Measurements from ENCODE around the gene SEMA7A. TPM values are rescaled to one million over a fixed set of nuclear protein-coding genes. Genes with fewer than 3 reads are reported as not detected.

SEMA7A gene
- total and polyA plus RNA-seq, 2 experiments from 2014 or later = 2.4 to 9.5 TPM

GRCh38 chr15:74389241-74390048 lies 44.3 kb downstream of the SEMA7A start:
- no peak overlapping the region for H2AFZ ChIP-seq
- H3K4me3 ChIP-seq = no peak overlapping the region
- no peak for TF ChIP-seq CTCF (IDR thresholded peaks at IDR 0.05; ENCODE audit: poor library complexity)
- TF ChIP-seq EZH2phosphoT487 (IDR thresholded peaks at IDR 0.05; ENCODE audit: low read depth, severe bottlenecking, unreplicated experiment) = no peak
- no peak for TF ChIP-seq EZH2 (IDR thresholded peaks at IDR 0.05; ENCODE audit: borderline replicate concordance)
- no peaks in the 10 kb centered on the region for H3K79me2 ChIP-seq
- peak; percentile 67 for DNase-seq (ENCODE audit: low spot score)
- no peaks in the 10 kb centered on the region for H3K9me2 ChIP-seq (replicated peaks; ENCODE audit: insufficient read depth)
- H3K27me3 ChIP-seq = no peaks in the 10 kb centered on the region
- no peaks in the 10 kb centered on the region for H3K36me3 ChIP-seq (replicated peaks; ENCODE audit: insufficient read depth, low read depth)
- H3K4me1 ChIP-seq (ENCODE audit: insufficient read depth) = peaks cover 29% of the 10 kb centered on the region
- H3K4me2 ChIP-seq = peak overlapping the region; percentile 41
- 50% methylated on average over 19 of the region's 20 CpGs for WGBS (ENCODE audit: low lambda C conversion rate, missing lambda C conversion rate)
- no peaks in the 10 kb centered on the region for H3K9me3 ChIP-seq (ENCODE audit: low read depth)
- no peaks in the 10 kb centered on the region for H4K20me1 ChIP-seq (ENCODE audit: insufficient read depth, poor library complexity, severe bottlenecking)
- H3K27ac ChIP-seq = peak overlapping the region; percentile 89

- Histone ChIP-seq H2AFZ (no peak overlapping the region), H3K4me3 (no peak overlapping the region), H3K4me1 (ENCODE audit: insufficient read depth) (peaks cover 29% of the 10 kb centered on the region), H3K9me3 (ENCODE audit: low read depth) (no peaks in the 10 kb centered on the region), H3K79me2 (no peaks in the 10 kb centered on the region), H3K27me3 (no peaks in the 10 kb centered on the region), H4K20me1 (ENCODE audit: insufficient read depth, poor library complexity, severe bottlenecking) (no peaks in the 10 kb centered on the region), H3K4me2 (no peak overlapping the region), H3K9me2 (replicated peaks; ENCODE audit: insufficient read depth) (no peaks in the 10 kb centered on the region), H3K36me3 (replicated peaks; ENCODE audit: insufficient read depth, low read depth) (no peaks in the 10 kb centered on the region), H3K27ac (peak overlapping the region; percentile 89)
- WGBS (ENCODE audit: low lambda C conversion rate, missing lambda C conversion rate) = 89% methylated on average over 10 of the region's 10 CpGs
- TF ChIP-seq EZH2phosphoT487 (IDR thresholded peaks at IDR 0.05; ENCODE audit: low read depth, severe bottlenecking, unreplicated experiment) (no peak), EZH2 (IDR thresholded peaks at IDR 0.05; ENCODE audit: borderline replicate concordance) (no peak), CTCF (IDR thresholded peaks at IDR 0.05; ENCODE audit: poor library complexity) (no peak)
- DNase-seq (ENCODE audit: low spot score) = no peak
Observed at GRCh38 chr15:74388363-74388951, 45.3 kb downstream of the SEMA7A start.

GRCh38 chr15:74387621-74388362 lies 46.0 kb downstream of the SEMA7A start:
- Histone ChIP-seq H3K4me2 (no peak overlapping the region), H3K4me1 (ENCODE audit: insufficient read depth) (peaks cover 29% of the 10 kb centered on the region), H4K20me1 (ENCODE audit: insufficient read depth, poor library complexity, severe bottlenecking) (no peaks in the 10 kb centered on the region), H3K36me3 (replicated peaks; ENCODE audit: insufficient read depth, low read depth) (no peaks in the 10 kb centered on the region), H3K4me3 (no peak overlapping the region), H3K79me2 (no peaks in the 10 kb centered on the region), H3K9me3 (ENCODE audit: low read depth) (no peaks in the 10 kb centered on the region), H3K9me2 (replicated peaks; ENCODE audit: insufficient read depth) (no peaks in the 10 kb centered on the region), H2AFZ (no peak overlapping the region), H3K27me3 (no peaks in the 10 kb centered on the region), H3K27ac (no peak overlapping the region)
- TF ChIP-seq EZH2phosphoT487 (IDR thresholded peaks at IDR 0.05; ENCODE audit: low read depth, severe bottlenecking, unreplicated experiment) (no peak), EZH2 (IDR thresholded peaks at IDR 0.05; ENCODE audit: borderline replicate concordance) (no peak)
- DNase-seq (ENCODE audit: low spot score) = no peak
- 82% methylated on average over 10 of the region's 10 CpGs for WGBS (ENCODE audit: low lambda C conversion rate, missing lambda C conversion rate)

All from hepatocyte (in vitro differentiated cells).